Cardiac muscle cell (in vitro differentiated cells and primary cell): ENCODE measurements around the gene RAB8A. TPM values are rescaled to one million over a fixed set of nuclear protein-coding genes. Genes with fewer than 3 reads are reported as not detected.

Source experiments
- DNase-seq, 2 donors: peaks; one replicate each; pipeline versions ENCODE4 v3.0.0 to v3.0.0-alpha.2; 2010 to 2017; ENCODE audit warnings: low read depth in 1 of 2, low spot score in 1 of 2
- H3K27ac ChIP-seq: fragments of 200-600 bp; sonication (generic); 2 replicates; pipeline ENCODE4 v1.5.1; 2016
- H3K27me3 ChIP-seq: fragments of 200-600 bp; sonication (generic); 2 replicates; pipeline ENCODE4 v1.6.0; 2016; ENCODE audit warnings: control low read depth
- H3K36me3 ChIP-seq: fragments of 200-600 bp; sonication (generic); 2 replicates; pipeline ENCODE4 v1.5.1; 2016; ENCODE audit warnings: control low read depth
- H3K4me1 ChIP-seq: fragments of 200-600 bp; sonication (generic); 2 replicates; pipeline ENCODE4 v1.8.1; 2017; ENCODE audit warnings: low read depth, mild to moderate bottlenecking, mixed run types
- H3K4me3 ChIP-seq: fragments of 200-600 bp; sonication (generic); 2 replicates; pipeline ENCODE4 v1.5.1; 2016; ENCODE audit warnings: mild to moderate bottlenecking
- H3K9me3 ChIP-seq: fragments of 200-600 bp; sonication (generic); 2 replicates; pipeline ENCODE4 v1.5.1; 2017; ENCODE audit warnings: low read depth, mild to moderate bottlenecking, control low read depth
- CTCF ChIP-seq: IDR thresholded peaks from 2 replicates; pipeline ENCODE4 v1.5.1; 2012; ENCODE audit warnings: low read depth, mild to moderate bottlenecking, low read length
- polyA plus RNA-seq: library from polyadenylated mRNA; unstranded; fragments of >200 nt; fragmentation: Nextera tagmentation; extraction: Ambion mirVana; gene quantifications from 2 replicates; pipeline ENCODE4 v1.2.1, GENCODE V29; 2016
- total RNA-seq: library from RNA; depleted of rRNA; stranded (reverse); fragments of >200 nt; gene quantifications from 2 replicates; pipeline ENCODE4 v1.2.3, GENCODE V29; 2016

Gene RAB8A
- total and polyA plus RNA-seq, 2 experiments from 2014 or later, result 38.2 to 93.8 TPM

- no peak for TF ChIP-seq CTCF
- H3K4me1 ChIP-seq, result no peaks in the 10 kb centered on the region
- no peaks in the 10 kb centered on the region for H3K27me3 ChIP-seq
- H3K4me3 ChIP-seq, result no peak overlapping the region
- H3K27ac ChIP-seq, result no peak overlapping the region
- DNase-seq, result no peak
- H3K9me3 ChIP-seq, result no peaks in the 10 kb centered on the region
- H3K36me3 ChIP-seq, result peaks cover 70% of the 10 kb centered on the region
These were observed 23.7 kb upstream of the RAB8A start for GRCh38 chr19:16087940-16088339.

- H3K27ac ChIP-seq, result no peak overlapping the region
- no peak overlapping the region for H3K4me3 ChIP-seq
- TF ChIP-seq CTCF, result peak; percentile 17
- H3K27me3 ChIP-seq, result no peaks in the 10 kb centered on the region
- H3K36me3 ChIP-seq, result peaks cover 70% of the 10 kb centered on the region
- no peaks in the 10 kb centered on the region for H3K4me1 ChIP-seq
- DNase-seq, result peak in 1 of 2 donors; percentile 68
- no peaks in the 10 kb centered on the region for H3K9me3 ChIP-seq
These were observed 23.2 kb upstream of the RAB8A start for GRCh38 chr19:16088351-16089009.

GRCh38 chr19:16089010-16089846 is 22.5 kb upstream of the RAB8A start:
- Histone ChIP-seq H3K4me3 (no peak overlapping the region), H3K9me3 (no peaks in the 10 kb centered on the region), H3K27ac (no peak overlapping the region), H3K36me3 (peaks cover 74% of the 10 kb centered on the region), H3K4me1 (no peaks in the 10 kb centered on the region), H3K27me3 (no peaks in the 10 kb centered on the region)
- DNase-seq, result no peak
- TF ChIP-seq CTCF, result no peak

- Histone ChIP-seq H3K9me3 (no peaks in the 10 kb centered on the region), H3K36me3 (peaks cover 77% of the 10 kb centered on the region), H3K27ac (no peak overlapping the region), H3K4me3 (no peak overlapping the region), H3K27me3 (no peaks in the 10 kb centered on the region), H3K4me1 (no peaks in the 10 kb centered on the region)
- TF ChIP-seq CTCF, result no peak
- DNase-seq, result no peak
These were observed 19.9 kb upstream of the RAB8A start for GRCh38 chr19:16091546-16092475.

- Histone ChIP-seq H3K27me3 (no peaks in the 10 kb centered on the region), H3K4me1 (no peaks in the 10 kb centered on the region), H3K27ac (peak overlapping the region; percentile 66), H3K36me3 (peaks cover 62% of the 10 kb centered on the region), H3K9me3 (no peaks in the 10 kb centered on the region), H3K4me3 (no peak overlapping the region)
- peak in 1 of 2 donors; percentile 51 for DNase-seq
- TF ChIP-seq CTCF, result no peak
These were observed 17.2 kb upstream of the RAB8A start for GRCh38 chr19:16094360-16095070.
